Glomerular endothelial cell (primary cell): ENCODE data around the gene RPS23. TPM values are rescaled to one million over a fixed set of nuclear protein-coding genes. Genes with fewer than 3 reads are reported as not detected.

Experiments used
- DNase-seq: peaks from one replicate; pipeline ENCODE4 v3.0.0-alpha.2; 2011; ENCODE audit warnings: low read depth, low spot score; ENCODE audit errors: extremely low read depth
- total RNA-seq: library from RNA; depleted of rRNA; stranded (reverse); fragments of >200 nt; gene quantifications from 2 replicates; pipeline ENCODE4 v1.2.3, GENCODE V29; 2015

Gene RPS23
- 1,829 and 3,657 TPM in 2 replicates for total RNA-seq

- DNase-seq, result peak; percentile 77
Measured at GRCh38 chr5:82277987-82278710, at the start of gene RPS23. TSS of gene RPS23 (minus strand) at chr5:82278354. CDS start at chr5:82278323, 31 bp downstream.

GRCh38 chr5:82327941-82328340 lies 49.8 kb upstream of the RPS23 start:
- DNase-seq, result no peak

DNA sequence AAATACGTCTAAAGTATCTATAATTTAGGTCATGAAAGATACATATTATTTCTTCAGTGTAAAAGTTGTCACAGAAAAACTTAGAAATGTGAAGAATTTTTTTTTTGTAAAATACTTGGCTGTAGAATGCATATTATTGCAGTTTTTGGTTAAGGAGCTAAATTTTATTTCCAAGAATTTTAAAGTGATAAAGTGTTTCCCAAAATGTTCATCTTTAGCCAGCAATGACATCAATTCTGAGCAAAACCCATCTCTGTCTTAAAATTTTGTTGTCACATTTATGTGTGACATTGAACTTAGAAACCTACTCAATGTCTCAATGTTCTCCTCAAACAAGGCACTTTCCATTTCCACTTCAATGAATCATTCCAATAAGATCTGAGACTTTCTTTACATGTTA lies 47.8 kb upstream of the RPS23 start:
- DNase-seq, result no peak

GRCh38 chr5:82325155-82325554 lies 47.0 kb upstream of the RPS23 start:
- no peak for DNase-seq

DNA sequence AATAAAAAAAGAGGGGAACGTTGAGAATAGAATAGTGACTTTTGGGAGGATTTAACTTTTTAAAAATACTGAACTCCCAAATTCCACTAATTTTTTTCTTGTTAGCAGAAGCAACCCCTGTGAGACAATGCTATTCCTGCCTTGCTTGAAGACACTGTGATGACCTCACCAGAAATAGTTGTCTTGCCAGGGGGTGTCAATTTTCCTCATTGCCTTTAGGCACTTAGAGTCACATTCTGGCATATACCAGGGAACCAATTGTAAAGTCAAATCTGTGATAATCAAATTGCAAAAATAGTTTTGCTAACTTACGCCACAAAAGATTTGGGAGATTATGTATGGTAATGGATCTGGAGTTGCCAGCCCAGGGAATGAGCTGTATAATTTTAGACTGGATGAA lies 42.8 kb upstream of the RPS23 start:
- DNase-seq, result no peak

DNA sequence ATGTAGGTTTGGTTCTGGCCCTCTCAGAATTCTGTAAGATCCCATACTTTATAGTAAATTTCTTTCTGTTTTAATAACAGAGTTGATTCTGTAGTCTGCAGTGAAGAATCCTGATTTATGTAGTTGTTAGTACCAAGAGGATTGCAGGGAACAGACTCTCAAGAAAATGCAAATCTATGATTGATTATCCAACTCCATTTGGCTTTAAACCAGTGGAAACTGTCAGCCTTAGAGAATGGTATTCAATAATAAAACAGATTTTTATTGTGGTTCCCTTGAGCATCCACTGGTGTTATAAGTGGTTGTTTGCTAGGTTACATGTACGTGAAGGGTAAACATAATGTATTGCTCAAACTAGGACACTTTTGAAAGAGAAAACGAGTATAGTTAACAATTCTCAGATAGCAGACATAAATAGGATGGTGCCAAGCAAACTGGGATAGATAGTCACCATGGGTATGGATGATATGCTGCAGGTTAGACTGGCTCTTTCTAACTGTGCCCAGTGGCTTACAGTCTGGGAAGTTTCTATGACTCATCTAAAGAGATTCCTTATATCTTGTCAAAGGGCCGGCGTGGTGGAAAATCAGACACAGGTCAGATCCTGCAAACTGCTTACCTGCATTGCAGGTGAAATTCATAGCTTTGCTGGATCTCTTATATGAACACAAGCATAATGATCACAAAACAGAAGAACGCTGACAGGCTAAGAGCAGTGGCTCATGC lies 41.7 kb upstream of the RPS23 start:
- DNase-seq, result no peak

DNA sequence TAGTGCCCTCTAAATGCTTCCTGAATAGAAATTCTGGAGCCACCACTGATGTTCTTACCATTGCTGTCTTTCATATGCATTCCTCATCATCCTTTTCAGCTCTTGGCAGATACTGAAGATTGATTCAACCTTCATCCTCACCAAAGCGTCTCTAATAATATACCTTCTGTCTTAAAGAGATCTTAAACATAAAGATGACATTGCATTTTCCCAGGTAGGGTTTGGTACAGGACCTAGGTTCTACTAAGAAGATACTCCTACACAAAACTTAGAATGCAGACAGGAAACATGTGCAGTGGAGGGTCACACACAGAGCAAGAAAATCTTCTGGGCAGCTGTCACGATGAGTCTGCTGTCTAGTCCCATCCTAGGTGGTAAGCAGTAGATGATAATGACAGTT lies 41.0 kb upstream of the RPS23 start:
- DNase-seq, result no peak

DNA sequence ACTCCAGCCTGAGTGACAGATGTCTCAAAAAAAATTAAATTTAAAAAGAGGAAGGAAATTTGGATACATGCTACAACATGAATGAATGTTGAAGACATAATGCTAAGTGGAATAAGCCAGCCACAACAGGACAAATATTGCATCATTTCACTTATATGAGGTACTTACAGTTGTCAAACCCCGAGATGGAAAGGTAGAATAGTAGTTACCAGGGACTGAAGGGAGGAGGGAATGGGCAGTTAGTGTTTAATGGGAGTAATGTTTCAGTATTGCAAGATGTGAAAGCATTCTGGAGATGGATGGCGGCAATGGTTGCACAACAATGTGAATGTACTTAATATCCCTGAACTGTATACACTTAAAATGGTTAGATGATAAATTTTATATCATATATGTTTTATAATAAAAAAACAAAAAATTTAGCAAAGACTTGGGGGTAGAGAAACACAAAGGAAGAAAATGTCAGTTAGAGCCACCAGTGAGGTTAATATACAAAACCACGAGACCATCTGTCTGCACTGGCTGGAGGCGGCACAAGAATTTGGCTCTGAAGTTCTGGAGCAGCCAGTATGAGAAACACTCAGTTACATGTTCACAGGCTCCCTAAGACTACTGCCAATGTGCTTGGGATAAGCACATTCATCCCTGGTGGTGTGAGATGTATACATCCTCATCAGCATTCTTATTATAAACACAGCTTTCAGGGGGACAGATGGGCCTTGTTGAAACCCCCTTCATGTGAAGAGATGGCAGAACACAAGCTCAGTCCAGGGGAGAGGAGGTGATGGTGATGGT lies 37.0 kb upstream of the RPS23 start:
- no peak for DNase-seq

- no peak for DNase-seq
Measured at GRCh38 chr5:82313016-82313415, 34.9 kb upstream of the RPS23 start.

DNA sequence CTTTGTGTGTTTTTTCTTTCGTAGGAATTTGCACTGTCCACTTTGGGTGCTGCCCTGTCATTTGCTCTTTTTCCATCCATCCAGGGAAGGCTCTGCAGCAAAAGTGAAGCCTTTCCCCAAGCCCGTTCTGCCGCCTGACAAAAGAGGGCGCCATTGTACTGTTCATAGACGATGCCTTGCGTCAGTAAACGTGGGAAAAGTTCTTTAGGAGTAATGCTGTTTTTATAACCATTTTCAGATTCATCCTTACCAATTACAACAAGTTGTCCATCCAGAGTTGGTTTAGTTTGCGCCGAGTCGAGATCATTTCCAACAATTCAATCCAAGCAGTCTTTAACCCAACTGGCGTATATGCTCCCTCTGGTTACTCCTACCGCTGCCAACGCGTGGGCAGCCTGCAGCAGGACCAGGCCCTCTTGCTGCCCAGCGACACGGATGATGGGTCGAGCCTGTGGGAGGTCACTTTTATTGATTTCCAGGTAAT lies 34.3 kb upstream of the RPS23 start:
- no peak for DNase-seq

DNA sequence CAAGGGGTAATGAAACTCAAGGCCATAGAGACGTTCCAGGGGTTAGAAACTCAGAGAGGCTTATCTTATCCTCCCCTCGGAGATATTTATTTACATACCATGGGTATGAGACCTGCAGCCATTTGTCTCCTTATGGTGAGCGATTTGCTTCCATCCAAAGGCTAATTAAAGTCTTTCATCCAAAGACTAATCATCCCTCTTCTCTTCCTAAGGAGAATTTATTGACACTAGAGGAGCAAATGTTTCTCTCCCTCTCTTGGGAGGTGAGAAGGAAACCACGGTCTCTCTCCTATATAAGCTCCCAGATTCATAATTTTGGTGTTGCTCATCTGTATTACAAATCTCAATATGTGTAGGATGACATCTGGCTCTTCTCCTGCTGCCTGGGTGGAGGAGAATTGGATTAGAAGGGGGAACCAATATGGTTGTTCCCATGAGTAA lies 31.0 kb upstream of the RPS23 start:
- DNase-seq, result no peak

DNA sequence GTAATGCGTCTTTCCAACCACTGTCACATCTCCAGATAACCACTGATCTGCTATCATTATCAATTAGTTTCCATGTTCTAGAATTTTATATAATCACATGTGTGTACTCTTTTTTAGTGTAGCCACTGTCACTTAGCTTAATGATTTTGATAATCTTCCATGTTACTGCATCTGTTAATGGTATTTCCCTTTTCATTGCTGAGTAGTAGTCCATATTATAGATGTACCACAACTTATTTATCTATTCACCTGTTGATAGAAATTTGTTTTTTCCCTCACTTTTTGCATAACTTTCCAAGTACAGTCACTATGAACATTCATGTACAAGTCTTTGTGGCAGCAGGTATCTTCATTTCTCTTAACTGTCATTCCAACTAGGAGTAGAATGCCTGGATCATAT lies 30.3 kb upstream of the RPS23 start:
- no peak for DNase-seq

- DNase-seq, result no peak
Measured at GRCh38 chr5:82307451-82307850, 29.3 kb upstream of the RPS23 start.

DNA sequence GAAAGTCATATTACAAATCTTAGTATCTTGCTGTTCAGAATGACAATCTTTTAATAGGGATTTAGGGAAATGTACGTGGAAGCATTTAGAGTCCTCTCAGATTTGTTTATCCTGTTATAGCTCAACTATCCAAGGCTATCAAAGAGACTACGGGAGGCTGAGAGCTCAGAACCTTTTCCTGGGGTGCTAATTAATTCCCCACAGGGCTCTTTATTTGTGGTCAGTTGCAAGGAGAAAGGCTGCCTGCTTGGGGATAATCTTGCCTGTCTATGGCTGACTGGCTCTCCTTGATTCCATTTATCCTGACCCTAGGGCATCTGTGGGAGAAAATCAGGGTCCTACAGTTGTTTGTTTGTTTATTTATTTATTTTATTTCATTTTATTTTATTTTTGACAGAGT lies 28.0 kb upstream of the RPS23 start:
- no peak for DNase-seq

GRCh38 chr5:82301190-82301589 lies 23.0 kb upstream of the RPS23 start:
- DNase-seq, result no peak

DNA sequence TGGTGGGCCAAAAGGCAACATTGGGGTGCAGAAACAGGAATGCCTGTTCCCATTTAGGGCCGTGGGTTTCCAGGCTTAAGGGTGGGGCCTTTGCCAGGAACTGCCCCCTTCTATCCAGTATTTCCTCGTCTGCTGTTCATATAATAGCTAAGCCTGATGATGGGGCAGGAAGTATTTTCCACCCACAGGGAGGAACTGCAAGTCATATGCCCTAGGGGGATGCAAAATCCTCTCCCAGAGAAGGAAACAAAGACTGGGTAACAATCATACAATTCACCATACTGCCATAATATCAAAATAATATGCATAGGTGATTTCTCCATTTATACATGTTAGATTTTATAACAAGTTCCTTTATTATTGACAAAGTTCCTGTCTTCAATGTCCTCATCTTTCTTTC lies 20.5 kb upstream of the RPS23 start:
- DNase-seq, result no peak

DNA sequence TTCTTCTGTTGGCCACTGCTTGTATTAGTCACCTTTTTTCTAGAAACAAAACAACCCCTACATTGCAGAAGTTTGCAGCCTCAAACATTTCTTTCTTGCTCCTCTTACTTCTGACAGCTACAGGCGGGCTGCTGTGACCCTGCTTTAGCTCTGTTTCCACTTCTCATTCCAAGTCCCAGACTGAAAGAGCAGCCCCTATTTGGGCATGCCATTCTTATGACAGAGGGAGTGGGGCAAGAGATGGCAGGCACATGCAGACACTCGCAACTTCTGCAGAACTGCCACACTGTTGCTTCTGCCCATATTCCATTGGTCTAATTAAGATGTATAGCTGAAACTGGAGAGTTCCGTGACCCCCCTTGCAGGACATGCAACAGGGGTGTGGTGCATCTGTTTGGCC lies 19.6 kb upstream of the RPS23 start:
- DNase-seq, result no peak

GRCh38 chr5:82296929-82297328 lies 18.8 kb upstream of the RPS23 start:
- no peak for DNase-seq

DNA sequence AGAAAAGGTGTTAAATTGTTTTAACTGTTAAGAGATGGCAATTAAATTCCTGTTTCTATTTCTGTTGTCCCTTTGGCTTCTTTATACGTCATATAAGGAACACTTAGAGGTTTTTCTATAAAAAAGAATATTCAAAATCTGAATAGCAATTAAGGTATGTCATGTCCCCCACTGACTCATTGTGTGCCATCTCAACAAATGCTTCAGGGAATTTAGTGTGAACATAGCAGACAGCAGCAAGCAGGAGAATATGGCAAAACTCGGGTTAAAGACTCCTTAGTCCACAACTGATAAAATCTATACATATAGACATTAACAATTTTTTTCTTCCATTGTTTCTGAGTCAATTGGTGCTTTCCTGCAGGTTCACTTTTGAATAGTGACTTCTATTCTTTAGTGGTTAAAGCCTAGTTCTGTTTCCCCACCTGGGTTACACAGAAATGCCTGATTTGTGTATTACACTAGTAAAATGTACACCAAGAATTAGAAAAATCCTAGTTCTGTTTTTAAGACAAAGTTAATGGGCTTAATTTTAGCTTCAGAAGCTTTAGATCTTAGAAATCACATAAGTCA lies 17.9 kb upstream of the RPS23 start:
- DNase-seq, result no peak

GRCh38 chr5:82295144-82295543 lies 17.0 kb upstream of the RPS23 start:
- DNase-seq, result no peak

DNA sequence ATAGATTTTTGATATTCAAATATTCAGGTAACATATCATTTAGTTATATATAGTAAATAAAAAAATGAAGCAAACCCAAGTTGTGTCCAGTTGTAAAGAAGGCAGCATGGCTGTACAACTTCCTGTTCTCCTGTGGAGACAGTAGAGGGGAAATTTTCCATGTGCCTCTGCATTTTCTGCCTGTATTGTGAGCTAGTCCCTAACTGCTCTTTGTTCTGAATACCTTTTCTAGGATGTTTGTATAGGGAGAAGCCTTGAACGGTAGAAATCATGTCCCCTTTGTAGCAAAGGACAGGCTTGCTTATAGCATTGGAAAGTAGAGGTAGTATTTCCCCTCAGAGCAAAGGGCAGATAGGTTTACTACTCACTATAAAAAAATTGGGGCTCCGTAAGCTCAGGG lies 13.3 kb upstream of the RPS23 start:
- DNase-seq, result no peak
